HCT116 (cell line): Measurements from ENCODE around the gene MSRB2. TPM values are rescaled to one million over a fixed set of nuclear protein-coding genes. Genes with fewer than 3 reads are reported as not detected.

ENCODE experiments used
- ATAC-seq: fragments of 200-7000 bp; cut with Tn5 transposase; 2 replicates; pipeline ENCODE4 v1.9.1; 2020; ENCODE audit warnings: mild to moderate bottlenecking, moderate library complexity
- BruUV-seq: library from RNA; stranded (reverse); fragments of 400-500 nt; replicated peaks from 2 replicates; lab custom pipeline; 2021; lab: Mats Ljungman, UMichigan
- CTCF ChIA-PET: fragments of 300-600 bp; sonication (Branson Sonifier 250); formaldehyde crosslinking; loops from one replicate; lab custom pipeline; 2021; ENCODE audit warnings: antibody characterized with exemption; lab: Charles Lee
- POLR2A ChIA-PET: fragments of 300-600, 350-600 bp; sonication (Branson Sonifier 250); formaldehyde crosslinking; loops from one replicate; lab custom pipeline; 2021; ENCODE audit warnings: antibody characterized with exemption; lab: Charles Lee
- RAD21 ChIA-PET, 2 experiments: fragments of 300-600 bp; sonication (Branson Sonifier 250); formaldehyde crosslinking; loops; one replicate each; lab custom pipeline; 2023; ENCODE audit warnings: low total read pairs in 2 of 2; ENCODE audit not compliant: uncharacterized antibody in 2 of 2, unreplicated experiment in 2 of 2, low non-redundant PET in 1 of 2; lab: Charles Lee
- DNase-seq: peaks from one replicate; pipeline ENCODE4 v3.0.0-alpha.2; 2010; ENCODE audit warnings: low read depth, low spot score
- H2AFZ ChIP-seq: fragments of 200-600 bp; shearing (Covaris generic), sonication (generic); 2 replicates; pipeline ENCODE4 v1.6.1; 2017; ENCODE audit warnings: low read depth, mixed run types, mixed read lengths, antibody characterized with exemption, low read length; ENCODE audit not compliant: poor library complexity, severe bottlenecking
- H3K27ac ChIP-seq: 2 replicates; pipeline ENCODE4 v1.5.1; 2012; ENCODE audit warnings: low read depth, low read length
- H3K27me3 ChIP-seq: fragments of 200-600 bp; sonication (generic); 2 replicates; pipeline ENCODE4 v1.6.1; 2016; ENCODE audit warnings: mixed run types, low read length, mixed read lengths; ENCODE audit not compliant: insufficient read depth
- H3K36me3 ChIP-seq, 2 experiments: fragments of 200-500 bp in 1 of 2; fragments of 200-600 bp in 1 of 2; sonication (Bioruptor generic) in 1 of 2; sonication (generic) in 1 of 2; 2 replicates each; pipeline versions ENCODE4 v1.5.1 to v1.6.1; 2014 to 2016; ENCODE audit warnings: low read length in 2 of 2, inconsistent platforms in 1 of 2, mixed read lengths in 1 of 2, mixed run types in 1 of 2; ENCODE audit not compliant: insufficient read depth in 2 of 2, control insufficient read depth in 1 of 2
- H3K4me1 ChIP-seq, 2 experiments: fragments of 200-600 bp in 1 of 2; sonication (generic) in 1 of 2; 2 replicates each; pipeline versions ENCODE4 v1.5.1 to v1.6.1; 2012 to 2017; ENCODE audit warnings: low read length in 2 of 2, inconsistent platforms in 1 of 2, mild to moderate bottlenecking in 1 of 2, mixed read lengths in 1 of 2, mixed run types in 1 of 2, moderate library complexity in 1 of 2; ENCODE audit not compliant: insufficient read depth in 2 of 2, control insufficient read depth in 1 of 2
- H3K4me2 ChIP-seq: fragments of 200-600 bp; sonication (generic); 2 replicates; pipeline ENCODE4 v1.6.1; 2017; ENCODE audit warnings: mixed run types, low read length, mixed read lengths
- H3K4me3 ChIP-seq, 2 experiments: fragments of 200-600 bp in 1 of 2; sonication (generic) in 1 of 2; replicated peaks in 1 of 2; 2 replicates each; pipeline ENCODE4 v1.5.1; 2011 to 2016; ENCODE audit warnings: low read length in 2 of 2, control low read depth in 1 of 2, low read depth in 1 of 2, mild to moderate bottlenecking in 1 of 2, mixed read lengths in 1 of 2, mixed run types in 1 of 2
- H3K79me2 ChIP-seq: fragments of 200-600 bp; sonication (generic); 2 replicates; pipeline ENCODE4 v1.6.1; 2017; ENCODE audit warnings: mild to moderate bottlenecking, mixed run types, low read length, moderate library complexity, mixed read lengths; ENCODE audit not compliant: insufficient read depth
- H3K9ac ChIP-seq: fragments of 200-600 bp; sonication (generic); 2 replicates; pipeline ENCODE4 v1.6.1; 2016; ENCODE audit warnings: low read length, mixed read lengths
- H3K9me2 ChIP-seq: fragments of 200-600 bp; sonication (generic), shearing (Covaris generic); 2 replicates; pipeline ENCODE4 v1.6.1; 2017; ENCODE audit warnings: mixed run types, mild to moderate bottlenecking, moderate library complexity; ENCODE audit not compliant: insufficient read depth
- H3K9me3 ChIP-seq, 2 experiments: fragments of 200-500 bp in 1 of 2; fragments of 200-600 bp in 1 of 2; sonication (Bioruptor generic) in 1 of 2; sonication (generic) in 1 of 2; 2 replicates each; pipeline ENCODE4 v1.6.1; 2014 to 2017; ENCODE audit warnings: low read length in 2 of 2, mixed read lengths in 2 of 2, inconsistent platforms in 1 of 2, low read depth in 1 of 2, mild to moderate bottlenecking in 1 of 2, mixed run types in 1 of 2, moderate library complexity in 1 of 2; ENCODE audit not compliant: control insufficient read depth in 1 of 2, insufficient read depth in 1 of 2
- H4K20me1 ChIP-seq: fragments of 200-600 bp; sonication (generic), shearing (Covaris generic); 2 replicates; pipeline ENCODE4 v1.6.1; 2017; ENCODE audit warnings: mixed run types, mild to moderate bottlenecking, moderate library complexity; ENCODE audit not compliant: insufficient read depth
- CTCF ChIP-seq, 3 experiments: fragments of 200-600 bp in 1 of 3; sonication (generic) in 1 of 3; IDR thresholded peaks in 2 of 3; conservative IDR thresholded peaks in 1 of 3; 2 replicates each; pipeline ENCODE4 v1.5.1; 2012 to 2017; ENCODE audit warnings: low read depth in 2 of 3, low read length in 2 of 3, antibody characterized with exemption in 1 of 3, borderline replicate concordance in 1 of 3, control low read depth in 1 of 3, mild to moderate bottlenecking in 1 of 3, mixed read lengths in 1 of 3, mixed run types in 1 of 3, moderate library complexity in 1 of 3; ENCODE audit not compliant: insufficient read depth in 1 of 3
- JUND ChIP-seq: IDR thresholded peaks from 2 replicates; pipeline ENCODE4 v1.6.1; 2012
- POLR2A ChIP-seq: IDR thresholded peaks from 2 replicates; pipeline ENCODE4 v1.7.0; 2011; ENCODE audit warnings: borderline replicate concordance; ENCODE audit not compliant: insufficient read depth, insufficient read length; ENCODE audit errors: extremely low read depth
- SIN3A ChIP-seq: IDR thresholded peaks from 2 replicates; pipeline ENCODE4 v1.6.1; 2012; ENCODE audit warnings: low read depth
- SRF ChIP-seq: IDR thresholded peaks from 2 replicates; pipeline ENCODE4 v1.6.1; 2012; ENCODE audit warnings: low read depth
- YY1 ChIP-seq: IDR thresholded peaks from 2 replicates; pipeline ENCODE4 v1.6.1; 2011; ENCODE audit warnings: low read length, low read depth, moderate library complexity, mild to moderate bottlenecking; ENCODE audit not compliant: insufficient replicate concordance; ENCODE audit errors: extremely low read depth
- intact Hi-C: fragments of 100-400 bp; cut with micrococcal nuclease; formaldehyde crosslinking; loops from 2 replicates; pipeline ENCODE4 v1.10.0; 2022
- total RNA-seq: library from RNA; stranded (reverse); gene quantifications from one replicate; pipeline ENCODE4 v1.2.1, GENCODE V29; 2021; ENCODE audit not compliant: unreplicated experiment
- TF ChIP-seq, protein P1 (sequence below): IDR thresholded peaks from 2 replicates; pipeline ENCODE4 v1.6.1; 2011; ENCODE audit warnings: mild to moderate bottlenecking, low read length, moderate library complexity; ENCODE audit not compliant: insufficient replicate concordance; ENCODE audit errors: extremely low read depth
- TF ChIP-seq, protein P2 (sequence below): IDR thresholded peaks from 2 replicates; pipeline ENCODE4 v1.6.1; 2012

MSRB2 gene
- total RNA-seq, 1 experiment from 2014 or later, result 13.6 TPM

- H3K27ac ChIP-seq, result no peak overlapping the region
- no peak overlapping the region for H3K9ac ChIP-seq
- no peaks in the 10 kb centered on the region for H3K9me2 ChIP-seq
- TF ChIP-seq YY1 (no peak), SRF (no peak), SIN3A (no peak; the same call in 1 of the 2 replicates), JUND (0 out of 2 replicates have a peak, but pooled peaks have one; percentile 15), POLR2A (no peak), CTCF (IDR thresholded peaks at IDR 0.05 in 2 of 3, conservative IDR thresholded peaks at IDR 0.05 in 1 of 3; ENCODE audit: borderline replicate concordance in 1 of 3, insufficient read depth in 1 of 3, low read depth in 2 of 3, low read length in 2 of 3) (peak in 1 of 3 experiments; percentile 9; a peak in 1 of 6 replicates)
- TF ChIP-seq, protein P1, sequence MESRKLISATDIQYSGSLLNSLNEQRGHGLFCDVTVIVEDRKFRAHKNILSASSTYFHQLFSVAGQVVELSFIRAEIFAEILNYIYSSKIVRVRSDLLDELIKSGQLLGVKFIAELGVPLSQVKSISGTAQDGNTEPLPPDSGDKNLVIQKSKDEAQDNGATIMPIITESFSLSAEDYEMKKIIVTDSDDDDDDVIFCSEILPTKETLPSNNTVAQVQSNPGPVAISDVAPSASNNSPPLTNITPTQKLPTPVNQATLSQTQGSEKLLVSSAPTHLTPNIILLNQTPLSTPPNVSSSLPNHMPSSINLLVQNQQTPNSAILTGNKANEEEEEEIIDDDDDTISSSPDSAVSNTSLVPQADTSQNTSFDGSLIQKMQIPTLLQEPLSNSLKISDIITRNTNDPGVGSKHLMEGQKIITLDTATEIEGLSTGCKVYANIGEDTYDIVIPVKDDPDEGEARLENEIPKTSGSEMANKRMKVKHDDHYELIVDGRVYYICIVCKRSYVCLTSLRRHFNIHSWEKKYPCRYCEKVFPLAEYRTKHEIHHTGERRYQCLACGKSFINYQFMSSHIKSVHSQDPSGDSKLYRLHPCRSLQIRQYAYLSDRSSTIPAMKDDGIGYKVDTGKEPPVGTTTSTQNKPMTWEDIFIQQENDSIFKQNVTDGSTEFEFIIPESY, result no peak
- TF ChIP-seq, protein P2, sequence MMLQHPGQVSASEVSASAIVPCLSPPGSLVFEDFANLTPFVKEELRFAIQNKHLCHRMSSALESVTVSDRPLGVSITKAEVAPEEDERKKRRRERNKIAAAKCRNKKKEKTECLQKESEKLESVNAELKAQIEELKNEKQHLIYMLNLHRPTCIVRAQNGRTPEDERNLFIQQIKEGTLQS, result no peak
- no peaks in the 10 kb centered on the region for H3K9me3 ChIP-seq
- ChIA-PET RAD21 (interaction anchor here (0.7 to 0.9 kb wide), 4 partner anchors 133 to 157 kb away, joined by 3 to 4 read pairs (median 4); no protein-coding TSS in a partner anchor), CTCF (interaction anchor here (0.8 to 4.8 kb wide), 14 partner anchors 10 to 1164 kb away, joined by 3 to 78 read pairs (median 4); no protein-coding TSS in a partner anchor), POLR2A (no interaction called here)
- peak; percentile 41 for DNase-seq
- H3K4me2 ChIP-seq, result peak overlapping the region; percentile 30
- H3K79me2 ChIP-seq, result no peaks in the 10 kb centered on the region
- ATAC-seq, result peak; percentile 85
- BruUV-seq, result no TSS peak
- no peak overlapping the region for H2AFZ ChIP-seq
- no peaks in the 10 kb centered on the region for H3K36me3 ChIP-seq
- H4K20me1 ChIP-seq, result no peaks in the 10 kb centered on the region
- peaks cover 4% of the 10 kb centered on the region; the same call in 1 of the 2 replicates for H3K27me3 ChIP-seq
- intact Hi-C loops, result loop anchor here (1.0 to 10.0 kb wide), 10 partner anchors 131 to 1399 kb away; no protein-coding TSS in a partner anchor
- H3K4me1 ChIP-seq, result peaks cover 0 to 10% of the 10 kb centered on the region in 2 experiments; a peak in 2 of 4 replicates
- no peak overlapping the region for H3K4me3 ChIP-seq
Observed at GRCh38 chr10:23157691-23158369, 62.5 kb downstream of the MSRB2 start.
